ENCODE measurements around the gene ADCY9. TPM values are rescaled to one million over a fixed set of nuclear protein-coding genes. Genes with fewer than 3 reads are reported as not detected.

ADCY9 gene
- total RNA-seq, 1 experiment from 2014 or later, result 10.5 TPM

- ChIA-PET POLR2A (ENCODE audit: unreplicated experiment) (no interaction called here), CTCF (no interaction called here)
- Histone ChIP-seq H4K20me1 (ENCODE audit: insufficient read depth) (no peaks in the 10 kb centered on the region), H3K36me3 (ENCODE audit: low read depth) (no peaks in the 10 kb centered on the region), H3K4me1 (replicated peaks; ENCODE audit: insufficient read depth) (0 out of 2 replicates have a peak, but pooled peaks cover 3% of the 10 kb centered on the region), H3F3A (ENCODE audit: insufficient read depth, low read depth) (no peaks in the 10 kb centered on the region), H3K9me3 (ENCODE audit: insufficient read depth, low read depth) (no peaks in the 10 kb centered on the region), H3K27me3 (ENCODE audit: insufficient read depth, low read depth) (no peaks in the 10 kb centered on the region), H3K27ac (no peak overlapping the region), H3K4me2 (no peak overlapping the region), H3K4me3 (no peak overlapping the region), H3K79me2 (ENCODE audit: low read depth) (no peaks in the 10 kb centered on the region), H2AFZ (no peak overlapping the region), H3K9me2 (ENCODE audit: insufficient read depth) (no peaks in the 10 kb centered on the region)
- BruUV-seq (replicated peaks), result no TSS peak
- intact Hi-C loops (cut with micrococcal nuclease; ENCODE audit: unreplicated experiment), result no loop called here
- peak in 1 of 2 experiments; percentile 42 for DNase-seq
- no peak for TF ChIP-seq EZH2 (IDR thresholded peaks at IDR 0.05; ENCODE audit: low read depth)
- TF ChIP-seq, protein P1, sequence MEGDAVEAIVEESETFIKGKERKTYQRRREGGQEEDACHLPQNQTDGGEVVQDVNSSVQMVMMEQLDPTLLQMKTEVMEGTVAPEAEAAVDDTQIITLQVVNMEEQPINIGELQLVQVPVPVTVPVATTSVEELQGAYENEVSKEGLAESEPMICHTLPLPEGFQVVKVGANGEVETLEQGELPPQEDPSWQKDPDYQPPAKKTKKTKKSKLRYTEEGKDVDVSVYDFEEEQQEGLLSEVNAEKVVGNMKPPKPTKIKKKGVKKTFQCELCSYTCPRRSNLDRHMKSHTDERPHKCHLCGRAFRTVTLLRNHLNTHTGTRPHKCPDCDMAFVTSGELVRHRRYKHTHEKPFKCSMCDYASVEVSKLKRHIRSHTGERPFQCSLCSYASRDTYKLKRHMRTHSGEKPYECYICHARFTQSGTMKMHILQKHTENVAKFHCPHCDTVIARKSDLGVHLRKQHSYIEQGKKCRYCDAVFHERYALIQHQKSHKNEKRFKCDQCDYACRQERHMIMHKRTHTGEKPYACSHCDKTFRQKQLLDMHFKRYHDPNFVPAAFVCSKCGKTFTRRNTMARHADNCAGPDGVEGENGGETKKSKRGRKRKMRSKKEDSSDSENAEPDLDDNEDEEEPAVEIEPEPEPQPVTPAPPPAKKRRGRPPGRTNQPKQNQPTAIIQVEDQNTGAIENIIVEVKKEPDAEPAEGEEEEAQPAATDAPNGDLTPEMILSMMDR (conservative IDR thresholded peaks at IDR 0.05), result no peak
These were observed 18.4 kb downstream of the ADCY9 start for GRCh38 chr16:4097826-4098240.

GRCh38 chr16:4096509-4096908 lies 19.7 kb downstream of the ADCY9 start:
- intact Hi-C loops (cut with micrococcal nuclease; ENCODE audit: unreplicated experiment), result no loop called here
- H3K79me2 ChIP-seq (ENCODE audit: low read depth), result no peaks in the 10 kb centered on the region
- no peaks in the 10 kb centered on the region for H4K20me1 ChIP-seq (ENCODE audit: insufficient read depth)
- H3K4me1 ChIP-seq (replicated peaks; ENCODE audit: insufficient read depth), result 0 out of 2 replicates have a peak, but pooled peaks cover 3% of the 10 kb centered on the region
- H3K9me3 ChIP-seq (ENCODE audit: insufficient read depth, low read depth), result no peaks in the 10 kb centered on the region
- no peak for DNase-seq
- H3K36me3 ChIP-seq (ENCODE audit: low read depth), result no peaks in the 10 kb centered on the region
- no peaks in the 10 kb centered on the region for H3K9me2 ChIP-seq (ENCODE audit: insufficient read depth)
- H2AFZ ChIP-seq, result no peak overlapping the region
- ChIA-PET POLR2A (ENCODE audit: unreplicated experiment) (no interaction called here), CTCF (interaction anchor here (0.5 kb wide), 1 partner anchor 115 kb away, joined by 3 read pairs; no protein-coding TSS in a partner anchor)
- TF ChIP-seq EZH2 (IDR thresholded peaks at IDR 0.05; ENCODE audit: low read depth), result no peak
- TF ChIP-seq, protein P1 (conservative IDR thresholded peaks at IDR 0.05), result no peak
- H3F3A ChIP-seq (ENCODE audit: insufficient read depth, low read depth), result no peaks in the 10 kb centered on the region
- H3K4me2 ChIP-seq, result no peak overlapping the region
- no TSS peak for BruUV-seq (replicated peaks)
- H3K27me3 ChIP-seq (ENCODE audit: insufficient read depth, low read depth), result no peaks in the 10 kb centered on the region
- no peak overlapping the region for H3K4me3 ChIP-seq
- H3K27ac ChIP-seq, result no peak overlapping the region

DNA sequence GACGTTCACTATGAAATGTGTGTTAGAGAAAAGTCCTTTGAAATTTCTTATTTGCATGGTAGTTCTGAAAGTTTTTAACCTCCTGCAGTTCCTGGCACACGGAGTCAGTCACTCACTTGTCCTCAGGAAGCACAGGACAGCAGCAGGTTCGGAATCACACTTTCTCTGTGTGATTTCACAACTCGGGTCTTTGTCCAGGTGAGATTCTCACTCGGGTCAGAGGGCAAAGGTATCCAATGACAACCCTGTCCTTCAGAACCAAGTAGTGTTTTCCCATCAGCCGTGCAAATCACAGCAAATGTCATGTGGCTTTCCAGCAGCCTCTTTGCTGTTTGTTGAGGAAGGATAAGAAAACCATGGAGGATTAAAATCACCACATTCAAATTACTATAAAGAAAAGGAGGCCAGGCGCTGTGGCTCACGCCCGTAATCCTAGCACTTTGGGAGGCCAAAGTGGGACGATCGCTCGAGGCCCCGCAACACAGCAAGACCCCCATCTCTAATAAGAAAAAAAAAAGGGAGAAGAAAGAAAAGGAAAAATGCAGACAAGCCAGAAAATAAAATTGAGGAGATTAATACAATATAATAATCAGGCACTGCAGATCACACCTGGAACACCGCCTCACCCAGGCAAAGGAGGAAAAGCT lies 22.0 kb downstream of the ADCY9 start:
- CTCF ChIA-PET, result no interaction called here
- Histone ChIP-seq H2AFZ (no peak overlapping the region), H3K27me3 (ENCODE audit: insufficient read depth, low read depth) (no peaks in the 10 kb centered on the region), H3K36me3 (ENCODE audit: low read depth) (no peaks in the 10 kb centered on the region), H3K4me3 (no peak overlapping the region), H3K4me2 (no peak overlapping the region), H3K9me2 (ENCODE audit: insufficient read depth) (no peaks in the 10 kb centered on the region), H3K4me1 (replicated peaks; ENCODE audit: insufficient read depth) (0 out of 2 replicates have a peak, but pooled peaks cover 3% of the 10 kb centered on the region), H3K9me3 (ENCODE audit: insufficient read depth, low read depth) (no peaks in the 10 kb centered on the region), H4K20me1 (ENCODE audit: insufficient read depth) (no peaks in the 10 kb centered on the region), H3K79me2 (ENCODE audit: low read depth) (no peaks in the 10 kb centered on the region), H3K27ac (no peak overlapping the region), H3F3A (ENCODE audit: insufficient read depth, low read depth) (no peaks in the 10 kb centered on the region)
- DNase-seq, result no peak
- POLR2A ChIA-PET (ENCODE audit: unreplicated experiment), result interaction anchor here (0.6 kb wide), 1 partner anchor 69 kb away, joined by 3 read pairs; no protein-coding TSS in a partner anchor
- TF ChIP-seq, protein P1 (conservative IDR thresholded peaks at IDR 0.05), result no peak
- TF ChIP-seq EZH2 (IDR thresholded peaks at IDR 0.05; ENCODE audit: low read depth), result no peak
- intact Hi-C loops (cut with micrococcal nuclease; ENCODE audit: unreplicated experiment), result no loop called here
- BruUV-seq (replicated peaks), result no TSS peak

Measured in PC-9 (cell line).